Panc1 (cell line): ENCODE results near the gene ISLR. TPM values are rescaled to one million over a fixed set of nuclear protein-coding genes. Genes with fewer than 3 reads are reported as not detected.

Experiments used
- ATAC-seq: fragments of 200-7000 bp; cut with Tn5 transposase; 2 replicates; pipeline ENCODE4 v1.9.1; 2020; ENCODE audit warnings: mild to moderate bottlenecking, moderate library complexity
- BruUV-seq: library from RNA; stranded (reverse); fragments of 400-500 nt; replicated peaks from 2 replicates; lab custom pipeline; 2021; lab: Mats Ljungman, UMichigan
- CTCF ChIA-PET: fragments of 300-600 bp; sonication (Branson Sonifier 250); formaldehyde crosslinking; loops from one replicate; lab custom pipeline; 2022; ENCODE audit warnings: antibody characterized with exemption; lab: Charles Lee
- POLR2A ChIA-PET: fragments of 300-600 bp; sonication (Branson Sonifier 250); formaldehyde crosslinking; loops from one replicate; lab custom pipeline; 2022; ENCODE audit warnings: antibody characterized with exemption; lab: Charles Lee
- DNase-seq: peaks from one replicate; pipeline ENCODE4 v3.0.0-alpha.2; 2010; ENCODE audit warnings: low read depth, low spot score
- H3K27ac ChIP-seq: 2 replicates; pipeline ENCODE4 v1.5.1; 2011; ENCODE audit warnings: mild to moderate bottlenecking, low read length, inconsistent platforms
- H3K27me3 ChIP-seq: fragments of 200-500 bp; sonication (Bioruptor generic); 2 replicates; pipeline ENCODE4 v1.6.0; 2014; ENCODE audit warnings: low read length, inconsistent platforms; ENCODE audit not compliant: control insufficient read depth, insufficient read depth
- H3K36me3 ChIP-seq: fragments of 200-500 bp; sonication (Bioruptor generic); 2 replicates; pipeline ENCODE4 v1.5.1; 2014; ENCODE audit warnings: inconsistent platforms, mild to moderate bottlenecking, low read length, moderate library complexity; ENCODE audit not compliant: control insufficient read depth, insufficient read depth
- H3K4me1 ChIP-seq: 2 replicates; pipeline ENCODE4 v1.5.1; 2011; ENCODE audit warnings: inconsistent platforms, mild to moderate bottlenecking, low read length, moderate library complexity; ENCODE audit not compliant: control insufficient read depth, insufficient read depth
- H3K4me3 ChIP-seq, 2 experiments: 2 replicates each; pipeline ENCODE4 v1.5.1; 2011 to 2012; ENCODE audit warnings: low read depth in 2 of 2, low read length in 2 of 2, mild to moderate bottlenecking in 2 of 2, inconsistent platforms in 1 of 2, moderate library complexity in 1 of 2
- H3K9me3 ChIP-seq: fragments of 200-500 bp; sonication (Bioruptor generic); 2 replicates; pipeline ENCODE4 v1.5.1; 2014; ENCODE audit warnings: low read depth, mild to moderate bottlenecking, inconsistent platforms, low read length, moderate library complexity; ENCODE audit not compliant: control insufficient read depth, insufficient read depth
- POLR2AphosphoS5 ChIP-seq: IDR thresholded peaks from 2 replicates; pipeline ENCODE4 v1.6.1; 2012; ENCODE audit warnings: mild to moderate bottlenecking, low read depth, low read length, moderate library complexity
- SIN3A ChIP-seq: IDR thresholded peaks from 2 replicates; pipeline ENCODE4 v1.6.1; 2012; ENCODE audit warnings: low read depth, mild to moderate bottlenecking, low read length, moderate library complexity, borderline replicate concordance; ENCODE audit not compliant: insufficient read depth
- TCF7L2 ChIP-seq: IDR thresholded peaks from 2 replicates; pipeline ENCODE4 v1.6.1; 2011; ENCODE audit warnings: mild to moderate bottlenecking, low read depth, low read length, inconsistent platforms
- in situ Hi-C: cut with HindIII; loops from 2 replicates; pipeline ENCODE4 v1.10.0; 2016; ENCODE audit warnings: low sequenced_read_pairs, low pct_unique_long_range_greater_than_20kb
- intact Hi-C: fragments of 100-400 bp; cut with micrococcal nuclease; formaldehyde crosslinking; loops from one replicate; pipeline ENCODE4 v1.10.0; 2022; ENCODE audit not compliant: unreplicated experiment
- total RNA-seq: library from RNA; stranded (reverse); gene quantifications from one replicate; pipeline ENCODE4 v1.2.1, GENCODE V29; 2021; ENCODE audit not compliant: unreplicated experiment
- TF ChIP-seq, protein P1 (sequence below), 2 experiments: IDR thresholded peaks; 2 replicates each; pipeline ENCODE4 v1.6.1; 2011 to 2012; ENCODE audit warnings: low read depth in 2 of 2, control low read depth in 1 of 2, low read length in 1 of 2, mild to moderate bottlenecking in 1 of 2, moderate library complexity in 1 of 2; ENCODE audit not compliant: insufficient read depth in 1 of 2
- TF ChIP-seq, protein P2 (sequence below): fragments of 450-650 bp; IDR thresholded peaks from 2 replicates; pipeline ENCODE4 v1.5.1; 2017; ENCODE audit warnings: mild to moderate bottlenecking

ISLR gene
- total RNA-seq, 1 experiment from 2014 or later = 0.28 TPM

DNA sequence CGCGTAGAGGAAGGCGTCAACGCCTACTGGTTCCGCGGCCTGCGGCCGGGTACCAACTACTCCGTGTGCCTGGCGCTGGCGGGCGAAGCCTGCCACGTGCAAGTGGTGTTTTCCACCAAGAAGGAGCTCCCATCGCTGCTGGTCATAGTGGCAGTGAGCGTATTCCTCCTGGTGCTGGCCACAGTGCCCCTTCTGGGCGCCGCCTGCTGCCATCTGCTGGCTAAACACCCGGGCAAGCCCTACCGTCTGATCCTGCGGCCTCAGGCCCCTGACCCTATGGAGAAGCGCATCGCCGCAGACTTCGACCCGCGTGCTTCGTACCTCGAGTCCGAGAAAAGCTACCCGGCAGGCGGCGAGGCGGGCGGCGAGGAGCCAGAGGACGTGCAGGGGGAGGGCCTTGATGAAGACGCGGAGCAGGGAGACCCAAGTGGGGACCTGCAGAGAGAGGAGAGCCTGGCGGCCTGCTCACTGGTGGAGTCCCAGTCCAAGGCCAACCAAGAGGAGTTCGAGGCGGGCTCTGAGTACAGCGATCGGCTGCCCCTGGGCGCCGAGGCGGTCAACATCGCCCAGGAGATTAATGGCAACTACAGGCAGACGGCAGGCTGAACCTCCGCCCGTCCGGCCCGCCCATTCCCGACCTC lies 39.0 kb upstream of the ISLR start:
- intact Hi-C loops (no loop called here), in situ Hi-C loops (no loop called here)
- DNase-seq (no peak), ATAC-seq (peak; percentile 62; the same call in 1 of the 2 replicates)
- ChIA-PET POLR2A (no interaction called here), CTCF (interaction anchor here (0.7 to 1.2 kb wide), 2 partner anchors 22 to 173 kb away, joined by 3 read pairs; no protein-coding TSS in a partner anchor)
- Histone ChIP-seq H3K4me1 (no peaks in the 10 kb centered on the region; the same call in 1 of the 2 replicates), H3K36me3 (no peaks in the 10 kb centered on the region), H3K27me3 (peaks cover 8% of the 10 kb centered on the region; the same call in 1 of the 2 replicates), H3K27ac (no peak overlapping the region), H3K4me3 (no peak overlapping the region), H3K9me3 (no peaks in the 10 kb centered on the region)
- no TSS peak for BruUV-seq
- TF ChIP-seq, protein P1, sequence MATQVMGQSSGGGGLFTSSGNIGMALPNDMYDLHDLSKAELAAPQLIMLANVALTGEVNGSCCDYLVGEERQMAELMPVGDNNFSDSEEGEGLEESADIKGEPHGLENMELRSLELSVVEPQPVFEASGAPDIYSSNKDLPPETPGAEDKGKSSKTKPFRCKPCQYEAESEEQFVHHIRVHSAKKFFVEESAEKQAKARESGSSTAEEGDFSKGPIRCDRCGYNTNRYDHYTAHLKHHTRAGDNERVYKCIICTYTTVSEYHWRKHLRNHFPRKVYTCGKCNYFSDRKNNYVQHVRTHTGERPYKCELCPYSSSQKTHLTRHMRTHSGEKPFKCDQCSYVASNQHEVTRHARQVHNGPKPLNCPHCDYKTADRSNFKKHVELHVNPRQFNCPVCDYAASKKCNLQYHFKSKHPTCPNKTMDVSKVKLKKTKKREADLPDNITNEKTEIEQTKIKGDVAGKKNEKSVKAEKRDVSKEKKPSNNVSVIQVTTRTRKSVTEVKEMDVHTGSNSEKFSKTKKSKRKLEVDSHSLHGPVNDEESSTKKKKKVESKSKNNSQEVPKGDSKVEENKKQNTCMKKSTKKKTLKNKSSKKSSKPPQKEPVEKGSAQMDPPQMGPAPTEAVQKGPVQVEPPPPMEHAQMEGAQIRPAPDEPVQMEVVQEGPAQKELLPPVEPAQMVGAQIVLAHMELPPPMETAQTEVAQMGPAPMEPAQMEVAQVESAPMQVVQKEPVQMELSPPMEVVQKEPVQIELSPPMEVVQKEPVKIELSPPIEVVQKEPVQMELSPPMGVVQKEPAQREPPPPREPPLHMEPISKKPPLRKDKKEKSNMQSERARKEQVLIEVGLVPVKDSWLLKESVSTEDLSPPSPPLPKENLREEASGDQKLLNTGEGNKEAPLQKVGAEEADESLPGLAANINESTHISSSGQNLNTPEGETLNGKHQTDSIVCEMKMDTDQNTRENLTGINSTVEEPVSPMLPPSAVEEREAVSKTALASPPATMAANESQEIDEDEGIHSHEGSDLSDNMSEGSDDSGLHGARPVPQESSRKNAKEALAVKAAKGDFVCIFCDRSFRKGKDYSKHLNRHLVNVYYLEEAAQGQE (IDR thresholded peaks at IDR 0.05; ENCODE audit: insufficient read depth in 1 of 2, low read depth in 2 of 2, low read length in 1 of 2) = no peak
- TF ChIP-seq POLR2AphosphoS5 = no peak
- no peak for TF ChIP-seq SIN3A
- no peak for TF ChIP-seq TCF7L2
- TF ChIP-seq, protein P2, sequence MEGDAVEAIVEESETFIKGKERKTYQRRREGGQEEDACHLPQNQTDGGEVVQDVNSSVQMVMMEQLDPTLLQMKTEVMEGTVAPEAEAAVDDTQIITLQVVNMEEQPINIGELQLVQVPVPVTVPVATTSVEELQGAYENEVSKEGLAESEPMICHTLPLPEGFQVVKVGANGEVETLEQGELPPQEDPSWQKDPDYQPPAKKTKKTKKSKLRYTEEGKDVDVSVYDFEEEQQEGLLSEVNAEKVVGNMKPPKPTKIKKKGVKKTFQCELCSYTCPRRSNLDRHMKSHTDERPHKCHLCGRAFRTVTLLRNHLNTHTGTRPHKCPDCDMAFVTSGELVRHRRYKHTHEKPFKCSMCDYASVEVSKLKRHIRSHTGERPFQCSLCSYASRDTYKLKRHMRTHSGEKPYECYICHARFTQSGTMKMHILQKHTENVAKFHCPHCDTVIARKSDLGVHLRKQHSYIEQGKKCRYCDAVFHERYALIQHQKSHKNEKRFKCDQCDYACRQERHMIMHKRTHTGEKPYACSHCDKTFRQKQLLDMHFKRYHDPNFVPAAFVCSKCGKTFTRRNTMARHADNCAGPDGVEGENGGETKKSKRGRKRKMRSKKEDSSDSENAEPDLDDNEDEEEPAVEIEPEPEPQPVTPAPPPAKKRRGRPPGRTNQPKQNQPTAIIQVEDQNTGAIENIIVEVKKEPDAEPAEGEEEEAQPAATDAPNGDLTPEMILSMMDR = peak; percentile 73

DNA sequence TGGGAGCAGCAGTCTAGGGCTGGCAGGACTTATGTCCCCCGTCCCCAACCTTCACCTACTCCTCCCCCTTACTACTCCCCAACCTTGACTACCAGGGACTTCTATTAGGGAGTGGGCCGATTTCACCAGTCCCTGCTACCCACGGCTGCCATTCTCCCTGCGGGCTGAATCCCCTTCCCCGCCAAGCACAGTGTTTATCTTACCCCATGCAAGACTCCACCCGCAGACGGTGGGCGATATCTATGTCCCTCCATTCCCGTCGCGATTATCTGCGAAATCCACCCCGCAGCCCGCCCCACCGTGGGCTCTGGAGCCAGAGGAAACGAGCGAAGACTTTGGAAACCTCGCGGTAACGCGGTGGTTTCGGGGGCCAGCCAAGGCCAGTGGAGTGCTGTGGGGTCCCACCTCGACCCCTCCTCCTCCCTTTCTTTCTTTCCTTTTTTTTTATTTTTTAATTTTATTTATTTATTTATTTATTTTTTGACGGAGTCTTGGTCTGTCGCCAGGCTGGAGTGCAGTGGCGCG lies 38.4 kb upstream of the ISLR start:
- H3K27me3 ChIP-seq = peaks cover 7% of the 10 kb centered on the region; the same call in 1 of the 2 replicates
- no peaks in the 10 kb centered on the region for H3K9me3 ChIP-seq
- H3K4me3 ChIP-seq = no peak overlapping the region
- H3K36me3 ChIP-seq = no peaks in the 10 kb centered on the region
- ChIA-PET POLR2A (no interaction called here), CTCF (interaction anchor here (0.8 kb wide), 1 partner anchor 173 kb away, joined by 3 read pairs; no protein-coding TSS in a partner anchor)
- no peak overlapping the region for H3K27ac ChIP-seq
- intact Hi-C loops (no loop called here), in situ Hi-C loops (no loop called here)
- TF ChIP-seq, protein P2 = no peak
- TF ChIP-seq POLR2AphosphoS5 (no peak), TCF7L2 (no peak), SIN3A (no peak)
- TF ChIP-seq, protein P1 (IDR thresholded peaks at IDR 0.05; ENCODE audit: insufficient read depth in 1 of 2, low read depth in 2 of 2, low read length in 1 of 2) = no peak
- no TSS peak for BruUV-seq
- no peaks in the 10 kb centered on the region; the same call in 1 of the 2 replicates for H3K4me1 ChIP-seq
- DNase-seq (no peak), ATAC-seq (no peak)
